ENCODE results near the gene LARGE1.

LARGE1 gene

GRCh38 chr22:33898121-33898520 lies 22.2 kb downstream of the LARGE1 start:
- H3K27me3 Mint-ChIP-seq: no peaks in the 10 kb centered on the region
- no peak overlapping the region for H3K4me3 Mint-ChIP-seq
- H3K27ac Mint-ChIP-seq: no peak overlapping the region
- H3K9me3 Mint-ChIP-seq: peaks cover 3% of the 10 kb centered on the region
- H3K4me1 Mint-ChIP-seq (ENCODE audit: low read depth): no peaks in the 10 kb centered on the region
- no peaks in the 10 kb centered on the region for H3K36me3 Mint-ChIP-seq (ENCODE audit: low read depth)

DNA sequence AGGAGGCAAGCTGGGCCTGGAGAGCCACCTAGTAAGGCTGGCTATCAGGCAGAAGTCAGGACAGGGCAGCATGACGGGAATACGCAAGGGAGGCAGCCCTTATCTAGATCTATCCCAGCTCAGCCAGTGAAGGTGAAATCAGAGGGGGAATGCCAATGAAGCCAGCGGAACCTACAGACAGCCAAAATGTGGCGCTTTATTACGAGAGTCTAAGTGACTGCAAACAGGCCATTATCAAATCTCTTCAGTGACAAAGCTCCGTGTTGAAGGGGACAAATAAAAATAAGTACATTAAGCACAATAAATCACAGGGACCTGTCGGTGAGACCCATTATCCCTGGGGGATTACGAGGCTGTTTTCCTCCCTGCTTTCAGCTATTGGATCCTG lies 22.8 kb downstream of the LARGE1 start:
- Mint-ChIP-seq H3K27me3 (no peaks in the 10 kb centered on the region), H3K4me1 (ENCODE audit: low read depth) (no peaks in the 10 kb centered on the region), H3K36me3 (ENCODE audit: low read depth) (no peaks in the 10 kb centered on the region), H3K27ac (no peak overlapping the region), H3K9me3 (peaks cover 3% of the 10 kb centered on the region), H3K4me3 (no peak overlapping the region)

DNA sequence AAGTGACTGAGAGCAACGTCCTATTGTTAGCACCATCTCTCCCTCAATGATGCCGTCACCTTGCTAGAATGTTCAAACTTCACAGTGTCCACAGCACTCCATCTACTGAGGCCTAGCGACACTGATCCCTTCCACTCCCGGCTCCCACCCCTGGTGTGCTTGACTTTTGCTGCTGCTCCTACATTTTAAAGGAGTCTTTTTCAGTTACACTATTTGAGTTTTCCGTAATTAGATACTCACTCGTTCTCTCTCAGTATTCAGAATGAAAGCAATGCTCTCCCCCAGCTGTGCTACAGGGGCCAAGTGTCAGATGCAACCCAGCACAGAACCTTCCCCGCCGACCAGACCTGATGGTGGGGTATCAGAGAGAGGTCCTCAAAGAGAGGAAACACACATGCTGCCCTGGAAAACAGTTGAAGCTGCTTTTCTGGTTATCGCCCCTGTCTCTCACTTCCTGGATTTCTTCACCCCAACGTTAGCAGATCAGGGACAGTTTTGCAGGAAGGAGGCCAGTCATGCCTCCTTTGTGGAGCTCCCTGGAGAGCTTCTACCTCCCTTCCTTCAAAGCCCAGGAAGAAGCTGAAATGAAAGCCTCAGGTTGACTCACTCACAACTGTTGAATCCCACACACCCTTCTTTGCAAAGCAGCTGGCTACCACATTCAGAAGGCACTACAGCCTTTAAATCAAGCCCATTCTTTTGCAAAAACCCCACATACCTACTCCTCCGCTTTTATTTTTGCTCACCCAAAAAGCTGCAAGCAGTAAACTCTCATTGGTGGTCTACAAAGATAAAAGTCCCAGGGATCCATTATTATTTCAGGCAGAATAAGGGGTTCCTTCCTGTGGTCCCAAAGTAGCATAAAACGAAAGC lies 23.5 kb downstream of the LARGE1 start:
- Mint-ChIP-seq H3K4me1 (ENCODE audit: low read depth) (no peaks in the 10 kb centered on the region), H3K9me3 (peaks cover 3% of the 10 kb centered on the region), H3K27ac (no peak overlapping the region), H3K36me3 (ENCODE audit: low read depth) (no peaks in the 10 kb centered on the region), H3K4me3 (no peak overlapping the region), H3K27me3 (no peaks in the 10 kb centered on the region)

DNA sequence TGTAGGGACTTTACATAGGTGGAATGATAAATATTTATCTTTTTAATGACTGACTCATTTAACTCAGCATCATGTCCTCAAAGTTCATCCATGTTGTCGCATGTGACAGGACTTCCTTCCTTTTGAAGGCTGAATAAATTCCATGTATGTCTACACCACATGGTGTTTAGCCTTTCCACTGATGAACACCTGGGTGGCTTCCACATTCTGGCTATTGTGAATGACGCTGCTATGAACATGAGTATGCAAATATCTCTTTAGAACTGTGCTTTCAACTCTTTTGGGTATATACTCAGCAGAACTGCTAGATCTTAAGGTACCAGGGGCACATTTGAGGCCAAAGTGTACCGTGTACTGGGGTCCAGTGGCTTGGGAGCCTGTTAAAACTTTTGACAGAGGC lies 24.1 kb downstream of the LARGE1 start:
- Mint-ChIP-seq H3K4me3 (no peak overlapping the region), H3K27me3 (no peaks in the 10 kb centered on the region), H3K4me1 (ENCODE audit: low read depth) (no peaks in the 10 kb centered on the region), H3K9me3 (peaks cover 3% of the 10 kb centered on the region), H3K27ac (no peak overlapping the region), H3K36me3 (ENCODE audit: low read depth) (no peaks in the 10 kb centered on the region)

DNA sequence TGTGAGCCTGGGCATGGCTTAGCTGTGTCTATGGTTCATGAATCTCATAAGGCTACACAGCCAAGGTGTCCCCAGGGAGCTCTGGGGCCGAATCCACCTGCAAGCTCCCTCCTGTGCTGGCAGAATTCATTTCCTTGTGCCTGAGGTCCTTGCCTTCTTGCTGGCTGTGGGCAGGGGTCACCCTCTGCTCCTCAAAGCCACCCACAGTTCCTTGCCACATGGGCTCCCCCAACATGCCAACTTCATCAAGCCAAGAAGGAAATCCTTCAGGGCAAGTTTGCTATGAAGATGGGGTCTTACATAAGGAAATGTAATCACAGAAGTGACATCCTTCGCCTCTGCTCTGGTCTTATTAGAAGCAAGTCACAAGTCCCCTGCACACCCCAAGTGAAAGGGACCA lies 24.8 kb downstream of the LARGE1 start:
- no peaks in the 10 kb centered on the region for H3K27me3 Mint-ChIP-seq
- H3K27ac Mint-ChIP-seq: no peak overlapping the region
- peaks cover 3% of the 10 kb centered on the region for H3K9me3 Mint-ChIP-seq
- H3K4me3 Mint-ChIP-seq: no peak overlapping the region
- H3K36me3 Mint-ChIP-seq (ENCODE audit: low read depth): no peaks in the 10 kb centered on the region
- no peaks in the 10 kb centered on the region for H3K4me1 Mint-ChIP-seq (ENCODE audit: low read depth)

- H3K27me3 Mint-ChIP-seq: no peaks in the 10 kb centered on the region
- H3K36me3 Mint-ChIP-seq (ENCODE audit: low read depth): no peaks in the 10 kb centered on the region
- no peak overlapping the region for H3K27ac Mint-ChIP-seq
- no peak overlapping the region for H3K4me3 Mint-ChIP-seq
- peaks cover 3% of the 10 kb centered on the region for H3K9me3 Mint-ChIP-seq
- no peaks in the 10 kb centered on the region for H3K4me1 Mint-ChIP-seq (ENCODE audit: low read depth)
These were observed 25.8 kb downstream of the LARGE1 start for GRCh38 chr22:33894515-33894914.

DNA sequence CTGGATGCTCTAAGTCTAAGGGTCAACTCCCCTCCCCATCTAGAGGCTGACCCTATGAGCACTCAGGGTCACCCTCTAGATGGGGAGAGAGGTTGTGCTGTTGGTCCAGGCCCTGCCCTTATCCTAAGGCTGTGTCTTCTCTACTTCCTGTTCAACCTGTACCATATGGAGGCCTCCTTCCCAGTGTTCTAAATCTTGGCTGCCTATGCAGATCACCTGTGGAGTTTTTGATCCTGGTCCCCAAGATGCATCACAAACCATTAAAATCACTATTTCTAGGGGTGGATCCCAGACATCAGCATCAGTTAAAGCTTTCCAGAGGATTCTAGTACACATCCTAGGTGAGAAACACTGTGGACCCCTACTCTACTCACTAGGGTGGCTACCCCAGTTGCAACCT lies 26.2 kb downstream of the LARGE1 start:
- H3K27ac Mint-ChIP-seq: no peak overlapping the region
- no peaks in the 10 kb centered on the region for H3K27me3 Mint-ChIP-seq
- peaks cover 3% of the 10 kb centered on the region for H3K9me3 Mint-ChIP-seq
- no peak overlapping the region for H3K4me3 Mint-ChIP-seq
- no peaks in the 10 kb centered on the region for H3K4me1 Mint-ChIP-seq (ENCODE audit: low read depth)
- H3K36me3 Mint-ChIP-seq (ENCODE audit: low read depth): no peaks in the 10 kb centered on the region

- Mint-ChIP-seq H3K27me3 (no peaks in the 10 kb centered on the region), H3K9me3 (peaks cover 3% of the 10 kb centered on the region), H3K36me3 (ENCODE audit: low read depth) (no peaks in the 10 kb centered on the region), H3K4me1 (ENCODE audit: low read depth) (no peaks in the 10 kb centered on the region), H3K4me3 (no peak overlapping the region), H3K27ac (no peak overlapping the region)
These were observed 26.8 kb downstream of the LARGE1 start for GRCh38 chr22:33893512-33893911.

GRCh38 chr22:33891992-33892391 lies 28.3 kb downstream of the LARGE1 start:
- no peak overlapping the region for H3K4me3 Mint-ChIP-seq
- H3K27ac Mint-ChIP-seq: no peak overlapping the region
- no peaks in the 10 kb centered on the region for H3K4me1 Mint-ChIP-seq (ENCODE audit: low read depth)

GRCh38 chr22:33891455-33891854 lies 28.8 kb downstream of the LARGE1 start:
- Mint-ChIP-seq H3K27ac (no peak overlapping the region), H3K36me3 (ENCODE audit: low read depth) (no peaks in the 10 kb centered on the region), H3K27me3 (no peaks in the 10 kb centered on the region), H3K4me3 (no peak overlapping the region), H3K4me1 (ENCODE audit: low read depth) (no peaks in the 10 kb centered on the region), H3K9me3 (peaks cover 7% of the 10 kb centered on the region)

More at GRCh38 chr22:33891992-33892391, 28.3 kb downstream of the LARGE1 start:
- Mint-ChIP-seq H3K36me3 (ENCODE audit: low read depth) (no peaks in the 10 kb centered on the region), H3K9me3 (peaks cover 7% of the 10 kb centered on the region), H3K27me3 (no peaks in the 10 kb centered on the region)

- Mint-ChIP-seq H3K36me3 (ENCODE audit: low read depth) (no peaks in the 10 kb centered on the region), H3K27me3 (no peaks in the 10 kb centered on the region), H3K4me1 (ENCODE audit: low read depth) (no peaks in the 10 kb centered on the region), H3K27ac (no peak overlapping the region), H3K9me3 (peaks cover 4% of the 10 kb centered on the region), H3K4me3 (no peak overlapping the region)
These were observed 30.5 kb downstream of the LARGE1 start for GRCh38 chr22:33889748-33890147.

- H3K4me3 Mint-ChIP-seq: no peak overlapping the region
- no peaks in the 10 kb centered on the region for H3K4me1 Mint-ChIP-seq (ENCODE audit: low read depth)
- H3K36me3 Mint-ChIP-seq (ENCODE audit: low read depth): no peaks in the 10 kb centered on the region
- no peak overlapping the region for H3K27ac Mint-ChIP-seq
- H3K27me3 Mint-ChIP-seq: no peaks in the 10 kb centered on the region
- H3K9me3 Mint-ChIP-seq: peaks cover 4% of the 10 kb centered on the region
These were observed 31.5 kb downstream of the LARGE1 start for GRCh38 chr22:33888821-33889220.

DNA sequence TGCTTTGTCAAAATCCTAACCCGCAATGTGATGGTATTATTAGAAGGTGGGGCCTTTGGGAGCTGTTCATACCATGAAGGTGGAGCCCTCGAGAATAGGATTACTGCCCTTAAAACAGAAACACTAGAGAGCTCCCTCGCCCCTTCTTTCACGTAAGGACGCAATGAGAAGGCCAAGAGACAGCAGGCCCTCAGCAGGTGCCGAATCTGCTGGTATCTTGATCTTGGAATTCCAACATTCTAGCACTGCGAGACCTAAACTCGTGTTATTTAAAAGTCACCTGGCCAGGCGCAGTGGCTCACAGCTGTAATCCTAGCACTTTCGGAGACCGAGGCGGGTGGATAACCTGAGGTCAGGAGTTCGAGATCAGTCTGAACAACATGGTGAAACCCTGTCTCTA lies 33.1 kb downstream of the LARGE1 start:
- Mint-ChIP-seq H3K9me3 (peaks cover 4% of the 10 kb centered on the region), H3K36me3 (ENCODE audit: low read depth) (no peaks in the 10 kb centered on the region), H3K4me3 (no peak overlapping the region), H3K27ac (no peak overlapping the region), H3K27me3 (no peaks in the 10 kb centered on the region), H3K4me1 (ENCODE audit: low read depth) (no peaks in the 10 kb centered on the region)

DNA sequence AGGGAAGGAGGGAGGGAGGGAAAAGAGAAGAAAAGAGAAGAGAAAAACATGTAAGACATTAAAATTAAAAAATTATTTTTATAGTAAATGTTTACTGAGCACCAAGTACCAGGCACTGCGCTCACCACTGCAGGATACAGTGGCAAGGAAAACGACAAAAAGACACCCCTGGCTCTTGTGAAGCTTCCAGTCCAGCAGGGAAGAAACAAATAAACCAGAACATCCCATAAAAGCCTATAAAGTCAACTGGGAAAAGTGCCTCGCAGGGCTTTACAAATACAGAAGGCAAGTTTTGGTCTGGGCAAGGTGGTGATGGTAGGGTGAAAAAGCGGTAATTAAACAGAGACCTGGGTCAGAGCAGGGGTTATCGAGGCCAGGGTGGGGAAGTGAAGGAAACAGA lies 33.6 kb downstream of the LARGE1 start:
- H3K9me3 Mint-ChIP-seq: peaks cover 4% of the 10 kb centered on the region

DNA sequence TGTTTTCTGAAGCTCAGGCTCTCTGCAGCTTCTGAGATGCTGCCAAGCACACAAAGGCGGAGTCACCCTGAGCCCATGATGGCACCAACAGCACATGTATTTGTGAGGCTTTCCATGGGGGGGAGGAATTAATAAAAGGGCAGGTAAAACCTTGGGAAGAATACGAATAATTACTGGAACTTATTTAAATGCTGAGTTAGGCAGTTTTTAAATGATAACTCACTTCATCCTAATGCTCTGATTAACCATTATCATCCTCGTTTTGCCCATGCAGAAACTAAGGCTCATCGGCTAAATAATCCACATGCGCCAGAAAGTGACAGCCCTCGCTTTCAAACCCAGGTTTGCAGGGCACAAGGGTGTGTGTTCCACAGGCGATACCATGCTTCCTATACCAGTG lies 35.4 kb downstream of the LARGE1 start:
- no peaks in the 10 kb centered on the region for H3K36me3 Mint-ChIP-seq (ENCODE audit: low read depth)
- no peak overlapping the region for H3K4me3 Mint-ChIP-seq
- no peak overlapping the region for H3K27ac Mint-ChIP-seq
- peaks cover 4% of the 10 kb centered on the region for H3K9me3 Mint-ChIP-seq
- H3K4me1 Mint-ChIP-seq (ENCODE audit: low read depth): no peaks in the 10 kb centered on the region
- H3K27me3 Mint-ChIP-seq: no peaks in the 10 kb centered on the region

More for the DNA sequence above, 33.6 kb downstream of the LARGE1 start:
- no peaks in the 10 kb centered on the region for H3K4me1 Mint-ChIP-seq (ENCODE audit: low read depth)
- H3K27ac Mint-ChIP-seq: no peak overlapping the region
- no peaks in the 10 kb centered on the region for H3K36me3 Mint-ChIP-seq (ENCODE audit: low read depth)
- no peaks in the 10 kb centered on the region for H3K27me3 Mint-ChIP-seq
- H3K4me3 Mint-ChIP-seq: no peak overlapping the region

Data from stimulated activated naive CD8-positive, alpha-beta T cell treated with anti-CD3 and anti-CD28 coated beads, Interleukin-15, Interleukin-2, amounts not matched to agents 100 ng/mL and 50 ng/mL, for 24 hours (primary cell).